GM12878 (cell line): ENCODE data around the gene CCNY. TPM values are rescaled to one million over a fixed set of nuclear protein-coding genes. Genes with fewer than 3 reads are reported as not detected.

ENCODE experiments used
- ATAC-seq: fragments of 200-7000 bp; cut with Tn5 transposase; 3 replicates; pipeline ENCODE4 v1.9.1; 2020; ENCODE audit warnings: mild to moderate bottlenecking, moderate library complexity
- BruUV-seq: library from RNA; stranded (reverse); fragments of 400-500 nt; replicated peaks from 2 replicates; lab custom pipeline; 2021; lab: Mats Ljungman, UMichigan
- CTCF ChIA-PET: fragments of 300-600 bp; sonication (Branson Sonifier 250); formaldehyde crosslinking; extraction: SDS; loops from one replicate; lab custom pipeline; 2021; ENCODE audit warnings: inconsistent platforms; lab: Yijun Ruan, JAX
- POLR2A ChIA-PET: fragments of 350-600 bp; formaldehyde crosslinking; extraction: SDS; loops from one replicate; lab custom pipeline; 2021; ENCODE audit warnings: inconsistent platforms; lab: Charles Lee
- RAD21 ChIA-PET: fragments of 300-600 bp; sonication (Branson Sonifier 250); formaldehyde crosslinking; loops from one replicate; lab custom pipeline; 2023; ENCODE audit warnings: antibody characterized with exemption; ENCODE audit not compliant: unreplicated experiment; lab: Charles Lee
- SMC1A ChIA-PET: fragments of 300-600 bp; sonication (Branson Sonifier 250); formaldehyde crosslinking; loops from one replicate; lab custom pipeline; 2023; ENCODE audit not compliant: unreplicated experiment, uncharacterized antibody; lab: Charles Lee
- DNase-seq: peaks from one replicate; pipeline ENCODE4 v3.0.0-alpha.2; 2011; ENCODE audit warnings: low read depth, low spot score
- FAIRE-seq: peaks from 3 replicates; lab custom pipeline; 2011; peaks lifted over from hg19 to GRCh38; lab: Jason Lieb, UNC
- H2AFZ ChIP-seq: 2 replicates; pipeline ENCODE4 v1.6.0; 2011; ENCODE audit warnings: low read depth, low read length, control low read depth; ENCODE audit not compliant: control insufficient read depth
- H3K27ac ChIP-seq: 2 replicates; pipeline ENCODE4 v1.5.1; 2011; ENCODE audit warnings: control low read depth; ENCODE audit not compliant: control insufficient read depth, insufficient read depth
- H3K27me3 ChIP-seq, 2 experiments: replicated peaks in 1 of 2; 2 replicates each; pipeline versions ENCODE4 v1.6.0 to v1.6.1; 2011; ENCODE audit warnings: low read length in 1 of 2; ENCODE audit not compliant: control insufficient read depth in 2 of 2, insufficient read depth in 2 of 2
- H3K36me3 ChIP-seq, 2 experiments: 2 replicates each; pipeline ENCODE4 v1.5.1; 2011; ENCODE audit warnings: low read length in 1 of 2; ENCODE audit not compliant: control insufficient read depth in 2 of 2, insufficient read depth in 2 of 2
- H3K4me1 ChIP-seq: 2 replicates; pipeline ENCODE4 v1.6.1; 2011; ENCODE audit warnings: mild to moderate bottlenecking, low read length, moderate library complexity, mixed read lengths; ENCODE audit not compliant: control insufficient read depth, insufficient read depth
- H3K4me2 ChIP-seq: 2 replicates; pipeline ENCODE4 v1.6.0; 2011; ENCODE audit warnings: control low read depth; ENCODE audit not compliant: control insufficient read depth, insufficient read depth
- H3K4me3 ChIP-seq: fragments of 200-600 bp; sonication (generic); 2 replicates; pipeline ENCODE4 v1.5.1; 2016
- H3K79me2 ChIP-seq: 2 replicates; pipeline ENCODE4 v1.6.0; 2011; ENCODE audit warnings: low read length; ENCODE audit not compliant: control insufficient read depth, insufficient read depth
- H3K9ac ChIP-seq: 2 replicates; pipeline ENCODE4 v1.8.0; 2011; ENCODE audit warnings: low read length, control low read depth, mixed read lengths; ENCODE audit not compliant: control insufficient read depth, insufficient read depth
- H3K9me3 ChIP-seq: replicated peaks from 3 replicates; pipeline ENCODE4 v1.5.1; 2011; ENCODE audit warnings: mild to moderate bottlenecking, low read length; ENCODE audit not compliant: control insufficient read depth, insufficient read depth
- H4K20me1 ChIP-seq: 2 replicates; pipeline ENCODE4 v1.6.0; 2011; ENCODE audit not compliant: control insufficient read depth, insufficient read depth
- ASH2L ChIP-seq: fragments of 300-600, 200-600 bp; sonication (generic); IDR thresholded peaks from 2 replicates; pipeline ENCODE4 v1.6.1; 2017; ENCODE audit warnings: low read depth, mild to moderate bottlenecking, borderline replicate concordance
- BACH1 ChIP-seq: fragments of 450-650 bp; IDR thresholded peaks from 2 replicates; pipeline ENCODE4 v1.6.1; 2017; ENCODE audit warnings: mild to moderate bottlenecking, borderline replicate concordance
- EGR1 ChIP-seq, 2 experiments: IDR thresholded peaks; 1 replicate in 1 of 2; 2 replicates in 1 of 2; pipeline ENCODE4 v1.6.1; 2011 to 2012; ENCODE audit warnings: low read depth in 2 of 2, low read length in 2 of 2, borderline replicate concordance in 1 of 2, mild to moderate bottlenecking in 1 of 2, moderate library complexity in 1 of 2
- HDGF ChIP-seq: fragments of 450-650 bp; IDR thresholded peaks from 2 replicates; pipeline ENCODE4 v1.6.1; 2016; ENCODE audit warnings: antibody characterized with exemption
- KDM1A ChIP-seq: fragments of 200-600 bp; sonication (generic); IDR thresholded peaks from 2 replicates; pipeline ENCODE4 v1.6.1; 2016; ENCODE audit warnings: borderline replicate concordance
- MTA3 ChIP-seq: IDR thresholded peaks from 2 replicates; pipeline ENCODE4 v1.6.1; 2012; ENCODE audit warnings: low read length, inconsistent platforms, borderline replicate concordance
- NBN ChIP-seq: fragments of 450-650 bp; IDR thresholded peaks from 2 replicates; pipeline ENCODE4 v1.6.1; 2016
- RBBP5 ChIP-seq: fragments of 200-600 bp; sonication (generic); conservative IDR thresholded peaks from 2 replicates; pipeline ENCODE4 v1.6.1; 2016
- RELA ChIP-seq: fragments of 450-650 bp; IDR thresholded peaks from 2 replicates; pipeline ENCODE4 v1.8.0; 2014; ENCODE audit warnings: borderline replicate concordance; ENCODE audit not compliant: partially characterized antibody
- SMAD5 ChIP-seq: IDR thresholded peaks from 2 replicates; pipeline ENCODE4 v1.6.1; 2016; ENCODE audit warnings: antibody characterized with exemption, low read depth
- ZNF207 ChIP-seq: fragments of 450-650 bp; IDR thresholded peaks from 2 replicates; pipeline ENCODE4 v1.6.1; 2014; ENCODE audit warnings: antibody characterized with exemption, mild to moderate bottlenecking, borderline replicate concordance
- WGBS: methylation state at CpG from one replicate; pipeline ENCODE4 v1.1.6; 2016; ENCODE audit warnings: low lambda C conversion rate; ENCODE audit not compliant: insufficient replicate concordance, insufficient coverage; ENCODE audit errors: missing lambda C conversion rate; 5-methylcytosine and 5-hydroxymethylcytosine counted together
- in situ Hi-C: fragments of 300-500 bp; cut with MboI; formaldehyde crosslinking; loops from 9 replicates; pipeline ENCODE4 v1.14.3; 2018; ENCODE audit warnings: mixed read lengths
- intact Hi-C: fragments of 100-400 bp; cut with micrococcal nuclease; formaldehyde crosslinking; loops from one replicate; pipeline ENCODE4 v1.14.2; 2022; ENCODE audit not compliant: unreplicated experiment
- polyA plus RNA-seq, 11 experiments: library from polyadenylated mRNA; depleted of rRNA in 4 of 11; unstranded in 6 of 11; stranded (reverse) in 5 of 11; fragments of >200 nt; fragmentation: Nextera tagmentation in 4 of 11; fragmentation: Illumina TruSeq in 1 of 11; extraction: Ambion mirVana in 4 of 11; extraction: Trizol in 1 of 11; gene quantifications; 1 replicate in 1 of 11; 2 replicates in 10 of 11; pipeline versions ENCODE4 v1.2.1 to v1.2.3, GENCODE V29; 2011 to 2016; ENCODE audit warnings: inconsistent platforms in 2 of 11, missing spikeins in 2 of 11, low read depth in 1 of 11
- total RNA-seq, 4 experiments: library from RNA; depleted of rRNA in 3 of 4; stranded (reverse); fragments of >200 nt in 3 of 4; fragmentation: Illumina TruSeq in 1 of 4; extraction: Trizol in 1 of 4; gene quantifications; 2 replicates each; pipeline versions ENCODE4 v1.2.1 to v1.2.3, GENCODE V29; 2013 to 2021
- TF ChIP-seq, protein P1 (sequence below): fragments of 450-650 bp; formaldehyde crosslinking; IDR thresholded peaks from 2 replicates; pipeline ENCODE4 v1.4.0; 2022; ENCODE audit warnings: mild to moderate bottlenecking, moderate library complexity

Gene CCNY
- total and polyA plus RNA-seq, 10 of the 15 experiments (the other 5 are each of a cell fraction or from before 2014, with no cell fraction given), result 3.6 to 50.0 (median 26.1) TPM

- in situ Hi-C loops (no loop called here), intact Hi-C loops (loop anchor here (10.0 kb wide), 1 partner anchor 334 kb away; the partner anchor contains the start of gene CREM)
- Histone ChIP-seq H4K20me1 (peaks cover 3% of the 10 kb centered on the region), H3K27me3 (no peaks in the 10 kb centered on the region), H3K4me2 (no peak overlapping the region), H3K9ac (no peak overlapping the region), H3K27ac (no peak overlapping the region), H3K4me3 (no peak overlapping the region), H3K79me2 (peaks cover 7% of the 10 kb centered on the region), H3K9me3 (no peaks in the 10 kb centered on the region), H3K4me1 (peaks cover 14% of the 10 kb centered on the region), H3K36me3 (no peaks in the 10 kb centered on the region), H2AFZ (no peak overlapping the region)
- ChIA-PET CTCF (interaction anchor here (0.7 to 2.1 kb wide), 2 partner anchors 104 to 115 kb away, joined by 3 to 5 read pairs; no protein-coding TSS in a partner anchor), POLR2A (no interaction called here), RAD21 (interaction anchor here (0.5 kb wide), 1 partner anchor 105 kb away, joined by 3 read pairs; no protein-coding TSS in a partner anchor), SMC1A (interaction anchor here (0.9 to 1.6 kb wide), 2 partner anchors 43 to 104 kb away, joined by 3 to 4 read pairs; no protein-coding TSS in a partner anchor)
- no peak for FAIRE-seq
- ATAC-seq, result no peak
- DNase-seq, result no peak
- 80% methylated on average over 12 of the region's 12 CpGs for WGBS
- TF ChIP-seq RELA, result no peak
- no peak for TF ChIP-seq NBN
- TF ChIP-seq EGR1 (IDR thresholded peaks at IDR 0.05; ENCODE audit: borderline replicate concordance in 1 of 2, low read depth in 2 of 2, low read length in 2 of 2), result no peak
- TF ChIP-seq, protein P1, sequence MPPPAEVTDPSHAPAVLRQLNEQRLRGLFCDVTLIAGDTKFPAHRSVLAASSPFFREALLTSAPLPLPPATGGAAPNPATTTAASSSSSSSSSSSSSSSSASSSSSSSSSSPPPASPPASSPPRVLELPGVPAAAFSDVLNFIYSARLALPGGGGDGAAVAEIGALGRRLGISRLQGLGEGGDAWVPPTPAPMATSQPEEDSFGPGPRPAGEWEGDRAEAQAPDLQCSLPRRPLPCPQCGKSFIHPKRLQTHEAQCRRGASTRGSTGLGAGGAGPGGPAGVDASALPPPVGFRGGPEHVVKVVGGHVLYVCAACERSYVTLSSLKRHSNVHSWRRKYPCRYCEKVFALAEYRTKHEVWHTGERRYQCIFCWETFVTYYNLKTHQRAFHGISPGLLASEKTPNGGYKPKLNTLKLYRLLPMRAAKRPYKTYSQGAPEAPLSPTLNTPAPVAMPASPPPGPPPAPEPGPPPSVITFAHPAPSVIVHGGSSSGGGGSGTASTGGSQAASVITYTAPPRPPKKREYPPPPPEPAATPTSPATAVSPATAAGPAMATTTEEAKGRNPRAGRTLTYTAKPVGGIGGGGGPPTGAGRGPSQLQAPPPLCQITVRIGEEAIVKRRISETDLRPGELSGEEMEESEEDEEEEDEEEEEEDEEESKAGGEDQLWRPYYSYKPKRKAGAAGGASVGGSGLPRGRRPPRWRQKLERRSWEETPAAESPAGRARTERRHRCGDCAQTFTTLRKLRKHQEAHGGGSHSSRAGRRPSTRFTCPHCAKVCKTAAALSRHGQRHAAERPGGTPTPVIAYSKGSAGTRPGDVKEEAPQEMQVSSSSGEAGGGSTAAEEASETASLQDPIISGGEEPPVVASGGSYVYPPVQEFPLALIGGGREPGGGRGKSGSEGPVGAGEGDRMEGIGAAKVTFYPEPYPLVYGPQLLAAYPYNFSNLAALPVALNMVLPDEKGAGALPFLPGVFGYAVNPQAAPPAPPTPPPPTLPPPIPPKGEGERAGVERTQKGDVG (CRISPR knock-in tag), result no peak
- TF ChIP-seq BACH1, result no peak
- no peak for TF ChIP-seq KDM1A
- no peak for TF ChIP-seq HDGF
- no peak for TF ChIP-seq RBBP5
- TF ChIP-seq ASH2L, result no peak
- no peak for TF ChIP-seq MTA3
- no peak for TF ChIP-seq SMAD5
- no peak for TF ChIP-seq ZNF207
- no TSS peak for BruUV-seq
These were observed 122.5 kb downstream of the CCNY start for GRCh38 chr10:35458500-35459448.
